ENCODE data around the gene TNNI3K.
A peak's percentile ranks its signal among the peaks of the same experiment; 100 is the strongest.

TNNI3K gene

DNA sequence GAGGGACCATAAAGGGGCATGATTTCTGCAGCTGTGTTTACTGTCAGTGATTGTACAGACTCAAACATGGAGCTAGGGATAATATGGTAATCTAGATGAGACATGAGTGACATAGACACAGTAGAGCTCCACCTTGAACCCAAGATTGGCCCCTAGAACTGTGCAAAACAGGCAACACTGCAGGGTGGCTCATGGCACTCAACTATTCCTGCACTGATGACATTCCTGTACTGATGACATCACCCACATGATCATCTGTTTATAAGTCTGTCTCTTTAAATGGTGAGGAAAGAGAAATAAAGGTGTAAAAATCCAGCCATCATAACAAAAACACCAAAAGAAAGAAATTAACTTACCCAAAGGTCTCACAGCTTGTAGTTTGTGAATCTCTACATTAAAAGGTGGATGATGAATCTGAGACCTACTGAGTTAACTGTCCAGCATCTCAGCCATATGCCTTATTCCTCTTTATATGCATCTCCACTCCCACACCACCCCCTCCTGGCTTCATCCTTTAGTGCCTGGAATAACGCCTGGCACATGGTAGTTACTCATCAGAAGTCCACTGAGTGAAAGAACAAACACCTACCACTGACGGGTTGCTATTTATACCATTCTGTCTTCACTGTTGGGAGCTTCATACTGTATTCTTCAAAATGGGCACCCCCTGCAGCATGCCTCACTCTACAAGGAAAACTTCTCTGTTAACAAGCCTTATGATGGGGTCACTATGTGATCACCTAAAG is 277.2 kb downstream of the TNNI3K start, which contains the start of gene LRRC53:
LRRC53 (minus strand) TSS at position 442 of the 746 bp plus-strand sequence. CDS start 29,262 bp downstream, outside the sequence.
- DNase-seq (ENCODE audit: insufficient read length) (no peak), FAIRE-seq (no peak)
- no peak for TF ChIP-seq POLR2A (IDR thresholded peaks at IDR 0.05; ENCODE audit: low read depth, low read length)

GRCh38 chr1:74513411-74514300 is 278.5 kb downstream of the TNNI3K start:
- TF ChIP-seq POLR2AphosphoS5 (IDR thresholded peaks at IDR 0.05; ENCODE audit: low read depth, low read length): no peak
- no peak for TF ChIP-seq TAF1 (IDR thresholded peaks at IDR 0.05; ENCODE audit: borderline replicate concordance, low read depth, low read length)
- TF ChIP-seq POLR2A (IDR thresholded peaks at IDR 0.05; ENCODE audit: low read depth, low read length): no peak
- no peak for DNase-seq (ENCODE audit: insufficient read length)
- FAIRE-seq: no peak

GRCh38 chr1:74517599-74518051 is 282.4 kb downstream of the TNNI3K start:
- DNase-seq (ENCODE audit: insufficient read length) (no peak), FAIRE-seq (peak; percentile 50)
- TF ChIP-seq POLR2A (IDR thresholded peaks at IDR 0.05; ENCODE audit: low read depth, low read length) (no peak), TAF1 (IDR thresholded peaks at IDR 0.05; ENCODE audit: borderline replicate concordance, low read depth, low read length) (no peak), POLR2AphosphoS5 (IDR thresholded peaks at IDR 0.05; ENCODE audit: low read depth, low read length) (no peak)

DNA sequence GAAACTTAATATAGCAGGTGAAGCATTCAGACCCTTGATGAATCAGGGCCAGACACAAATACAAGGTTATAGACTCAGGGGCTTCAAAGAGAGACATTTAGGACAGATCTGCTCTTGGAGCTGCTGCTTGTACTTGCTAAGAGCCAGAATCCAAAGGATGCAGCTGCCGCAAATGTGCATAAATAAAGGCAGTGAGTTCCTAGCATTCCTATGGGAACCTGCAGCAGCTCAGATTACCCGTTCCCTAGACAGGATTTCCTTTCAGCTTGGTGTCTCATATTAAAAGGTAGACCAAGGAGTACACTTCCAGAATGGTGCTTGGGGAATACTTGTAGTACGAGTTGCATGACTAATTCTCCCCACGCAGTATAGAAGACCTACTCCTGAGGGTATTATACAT is 287.0 kb downstream of the TNNI3K start:
- no peak for FAIRE-seq
- TF ChIP-seq POLR2A (IDR thresholded peaks at IDR 0.05; ENCODE audit: low read depth, low read length) (no peak), POLR2AphosphoS5 (IDR thresholded peaks at IDR 0.05; ENCODE audit: low read depth, low read length) (no peak), TAF1 (IDR thresholded peaks at IDR 0.05; ENCODE audit: borderline replicate concordance, low read depth, low read length) (no peak)
- no peak for DNase-seq (ENCODE audit: insufficient read length)

GRCh38 chr1:74523873-74524480 is 288.8 kb downstream of the TNNI3K start:
- DNase-seq (ENCODE audit: insufficient read length): no peak
- FAIRE-seq: no peak
- no peak for TF ChIP-seq POLR2A (IDR thresholded peaks at IDR 0.05; ENCODE audit: low read depth, low read length)
- no peak for TF ChIP-seq TAF1 (IDR thresholded peaks at IDR 0.05; ENCODE audit: borderline replicate concordance, low read depth, low read length)
- TF ChIP-seq POLR2AphosphoS5 (IDR thresholded peaks at IDR 0.05; ENCODE audit: low read depth, low read length): no peak

DNA sequence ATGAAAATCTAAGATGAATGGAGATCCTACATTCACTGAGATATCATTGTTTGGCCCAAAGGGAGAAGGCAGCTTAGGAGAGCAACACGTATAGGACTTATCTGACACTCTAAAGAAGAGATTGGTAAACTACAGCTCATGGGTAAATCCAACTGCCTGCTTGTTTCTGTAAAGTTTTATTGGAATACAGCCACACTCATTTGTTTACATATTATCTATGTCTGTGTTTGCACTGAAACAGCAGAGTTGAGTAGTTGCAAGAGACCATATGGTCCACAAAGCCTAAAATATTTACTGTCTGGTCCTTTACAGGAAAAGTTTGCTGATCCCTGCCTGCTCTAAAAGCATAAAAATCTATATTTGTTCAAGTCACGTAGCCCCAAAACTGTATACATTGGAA is 291.5 kb downstream of the TNNI3K start:
- DNase-seq (ENCODE audit: insufficient read length) (no peak), FAIRE-seq (no peak)
- TF ChIP-seq POLR2AphosphoS5 (IDR thresholded peaks at IDR 0.05; ENCODE audit: low read depth, low read length): no peak
- TF ChIP-seq POLR2A (IDR thresholded peaks at IDR 0.05; ENCODE audit: low read depth, low read length): no peak

GRCh38 chr1:74528123-74528522 is 292.9 kb downstream of the TNNI3K start:
- FAIRE-seq (no peak), DNase-seq (ENCODE audit: insufficient read length) (no peak)
- TF ChIP-seq POLR2AphosphoS5 (IDR thresholded peaks at IDR 0.05; ENCODE audit: low read depth, low read length) (no peak), TAF1 (IDR thresholded peaks at IDR 0.05; ENCODE audit: borderline replicate concordance, low read depth, low read length) (no peak), POLR2A (IDR thresholded peaks at IDR 0.05; ENCODE audit: low read depth, low read length) (no peak)

- no peak for DNase-seq (ENCODE audit: insufficient read length)
- no peak for FAIRE-seq
- TF ChIP-seq TAF1 (IDR thresholded peaks at IDR 0.05; ENCODE audit: borderline replicate concordance, low read depth, low read length) (no peak), POLR2A (IDR thresholded peaks at IDR 0.05; ENCODE audit: low read depth, low read length) (no peak), POLR2AphosphoS5 (IDR thresholded peaks at IDR 0.05; ENCODE audit: low read depth, low read length) (no peak)
These were observed 295.7 kb downstream of the TNNI3K start for GRCh38 chr1:74530892-74531291.

GRCh38 chr1:74531796-74532195 is 296.6 kb downstream of the TNNI3K start:
- no peak for FAIRE-seq
- TF ChIP-seq POLR2AphosphoS5 (IDR thresholded peaks at IDR 0.05; ENCODE audit: low read depth, low read length) (no peak), POLR2A (IDR thresholded peaks at IDR 0.05; ENCODE audit: low read depth, low read length) (no peak), TAF1 (IDR thresholded peaks at IDR 0.05; ENCODE audit: borderline replicate concordance, low read depth, low read length) (no peak)
- DNase-seq (ENCODE audit: insufficient read length): no peak

DNA sequence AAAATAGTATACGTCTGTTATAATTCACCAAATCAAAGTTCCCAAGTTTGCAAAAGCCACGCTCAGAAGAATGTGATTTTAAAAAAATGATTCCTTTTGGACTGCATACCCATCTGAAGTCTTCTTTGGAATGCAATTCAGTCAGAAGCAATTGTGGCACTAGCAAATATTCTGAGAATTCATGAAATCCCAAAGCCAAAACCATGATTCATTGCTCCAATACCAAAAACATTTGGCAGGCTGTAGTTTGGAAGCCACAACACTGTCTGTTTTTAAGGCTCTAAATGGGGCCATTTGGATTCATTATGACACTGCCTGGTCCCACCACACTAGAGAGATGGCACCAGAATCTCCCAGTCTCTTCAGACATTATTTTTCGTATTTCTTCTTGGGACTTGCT is 299.1 kb downstream of the TNNI3K start:
- TF ChIP-seq TAF1 (IDR thresholded peaks at IDR 0.05; ENCODE audit: borderline replicate concordance, low read depth, low read length): no peak
- no peak for TF ChIP-seq POLR2AphosphoS5 (IDR thresholded peaks at IDR 0.05; ENCODE audit: low read depth, low read length)
- FAIRE-seq: no peak
- DNase-seq (ENCODE audit: insufficient read length): no peak

GRCh38 chr1:74545821-74546220 is 310.6 kb downstream of the TNNI3K start:
- TF ChIP-seq POLR2AphosphoS5 (IDR thresholded peaks at IDR 0.05; ENCODE audit: low read depth, low read length) (no peak), TAF1 (IDR thresholded peaks at IDR 0.05; ENCODE audit: borderline replicate concordance, low read depth, low read length) (no peak)
- no peak for FAIRE-seq

More at GRCh38 chr1:74545821-74546220, 310.6 kb downstream of the TNNI3K start:
- no peak for DNase-seq (ENCODE audit: insufficient read length)
